OCI-LY1 (cell line): ENCODE measurements around the gene TRIM29.

Source experiments
- H2AFZ ChIP-seq: fragments of 200-600 bp; sonication (generic), shearing (Covaris generic); 2 replicates; pipeline ENCODE4 v1.6.0; 2014; ENCODE audit warnings: antibody characterized with exemption, mild to moderate bottlenecking, low read length
- H3F3A ChIP-seq: fragments of 200-600 bp; sonication (generic), shearing (Covaris generic); 2 replicates; pipeline ENCODE4 v1.6.0; 2014; ENCODE audit warnings: mild to moderate bottlenecking, antibody characterized with exemption, low read length, moderate library complexity; ENCODE audit not compliant: insufficient read depth
- H3K27ac ChIP-seq: fragments of 200-600 bp; sonication (generic); 2 replicates; pipeline ENCODE4 v1.5.1; 2014; ENCODE audit warnings: low read length, mixed run types, mild to moderate bottlenecking, low read depth; ENCODE audit not compliant: poor library complexity, severe bottlenecking
- H3K27me3 ChIP-seq: fragments of 200-600 bp; sonication (generic); 2 replicates; pipeline ENCODE4 v1.6.0; 2014; ENCODE audit warnings: antibody characterized with exemption, mild to moderate bottlenecking, low read length, moderate library complexity; ENCODE audit not compliant: insufficient read depth
- H3K36me3 ChIP-seq: fragments of 200-600 bp; sonication (generic); 2 replicates; pipeline ENCODE4 v1.6.1; 2014; ENCODE audit warnings: mild to moderate bottlenecking, antibody characterized with exemption, low read length, moderate library complexity, mixed read lengths; ENCODE audit not compliant: insufficient read depth
- H3K4me1 ChIP-seq: fragments of 200-600 bp; sonication (generic); 2 replicates; pipeline ENCODE4 v1.5.1; 2014; ENCODE audit warnings: mild to moderate bottlenecking, low read length, moderate library complexity; ENCODE audit not compliant: insufficient read depth, severe bottlenecking
- H3K4me2 ChIP-seq: fragments of 200-600 bp; sonication (generic), shearing (Covaris generic); 2 replicates; pipeline ENCODE4 v1.6.1; 2014; ENCODE audit warnings: low read length
- H3K4me3 ChIP-seq: fragments of 200-600 bp; sonication (generic); 2 replicates; pipeline ENCODE4 v1.5.1; 2014; ENCODE audit warnings: low read length, low read depth, mild to moderate bottlenecking, mixed read lengths; ENCODE audit not compliant: poor library complexity, severe bottlenecking
- H3K79me2 ChIP-seq: fragments of 200-600 bp; shearing (Covaris generic); 2 replicates; pipeline ENCODE4 v1.6.1; 2016; ENCODE audit warnings: mixed run types, low read length, mixed read lengths; ENCODE audit not compliant: insufficient read depth
- H3K9ac ChIP-seq: fragments of 200-600 bp; sonication (generic), shearing (Covaris generic); 2 replicates; pipeline ENCODE4 v1.6.1; 2014; ENCODE audit warnings: mild to moderate bottlenecking, low read length, mixed read lengths
- H3K9me2 ChIP-seq: fragments of 200-600 bp; sonication (generic), shearing (Covaris generic); 2 replicates; pipeline ENCODE4 v1.6.1; 2014; ENCODE audit warnings: low read depth, mild to moderate bottlenecking, low read length, mixed read lengths
- H3K9me3 ChIP-seq: fragments of 200-600 bp; shearing (Covaris generic); 2 replicates; pipeline ENCODE4 v1.6.1; 2014; ENCODE audit warnings: low read length, mixed read lengths
- H4K20me1 ChIP-seq: fragments of 200-600 bp; sonication (generic), shearing (Covaris generic); 2 replicates; pipeline ENCODE4 v1.6.0; 2016; ENCODE audit warnings: mild to moderate bottlenecking, low read length; ENCODE audit not compliant: insufficient read depth
- EZH2 ChIP-seq: fragments of 200-600 bp; sonication (generic), shearing (Covaris generic); IDR thresholded peaks from 2 replicates; pipeline ENCODE4 v1.8.0; 2017; ENCODE audit warnings: borderline replicate concordance, mixed run types, mild to moderate bottlenecking, antibody characterized with exemption, low read length, moderate library complexity, mixed read lengths
- TF ChIP-seq, protein P1 (sequence below): fragments of 200-600 bp; sonication (generic), shearing (Covaris generic); IDR thresholded peaks from 2 replicates; pipeline ENCODE4 v1.5.1; 2017; ENCODE audit warnings: mild to moderate bottlenecking, antibody characterized with exemption, low read length, moderate library complexity, mixed read lengths

TRIM29 gene

GRCh38 chr11:120178561-120179056 is 40.7 kb upstream of the TRIM29 start:
- Histone ChIP-seq H3K4me2 (no peak overlapping the region), H4K20me1 (no peaks in the 10 kb centered on the region), H3K36me3 (no peaks in the 10 kb centered on the region), H2AFZ (no peak overlapping the region), H3K27me3 (no peaks in the 10 kb centered on the region), H3K79me2 (no peaks in the 10 kb centered on the region), H3K27ac (no peak overlapping the region), H3K9ac (no peak overlapping the region), H3F3A (no peaks in the 10 kb centered on the region), H3K9me3 (no peaks in the 10 kb centered on the region), H3K9me2 (no peaks in the 10 kb centered on the region), H3K4me3 (no peak overlapping the region), H3K4me1 (no peaks in the 10 kb centered on the region)
- TF ChIP-seq, protein P1, sequence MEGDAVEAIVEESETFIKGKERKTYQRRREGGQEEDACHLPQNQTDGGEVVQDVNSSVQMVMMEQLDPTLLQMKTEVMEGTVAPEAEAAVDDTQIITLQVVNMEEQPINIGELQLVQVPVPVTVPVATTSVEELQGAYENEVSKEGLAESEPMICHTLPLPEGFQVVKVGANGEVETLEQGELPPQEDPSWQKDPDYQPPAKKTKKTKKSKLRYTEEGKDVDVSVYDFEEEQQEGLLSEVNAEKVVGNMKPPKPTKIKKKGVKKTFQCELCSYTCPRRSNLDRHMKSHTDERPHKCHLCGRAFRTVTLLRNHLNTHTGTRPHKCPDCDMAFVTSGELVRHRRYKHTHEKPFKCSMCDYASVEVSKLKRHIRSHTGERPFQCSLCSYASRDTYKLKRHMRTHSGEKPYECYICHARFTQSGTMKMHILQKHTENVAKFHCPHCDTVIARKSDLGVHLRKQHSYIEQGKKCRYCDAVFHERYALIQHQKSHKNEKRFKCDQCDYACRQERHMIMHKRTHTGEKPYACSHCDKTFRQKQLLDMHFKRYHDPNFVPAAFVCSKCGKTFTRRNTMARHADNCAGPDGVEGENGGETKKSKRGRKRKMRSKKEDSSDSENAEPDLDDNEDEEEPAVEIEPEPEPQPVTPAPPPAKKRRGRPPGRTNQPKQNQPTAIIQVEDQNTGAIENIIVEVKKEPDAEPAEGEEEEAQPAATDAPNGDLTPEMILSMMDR, result no peak
- no peak for TF ChIP-seq EZH2

DNA sequence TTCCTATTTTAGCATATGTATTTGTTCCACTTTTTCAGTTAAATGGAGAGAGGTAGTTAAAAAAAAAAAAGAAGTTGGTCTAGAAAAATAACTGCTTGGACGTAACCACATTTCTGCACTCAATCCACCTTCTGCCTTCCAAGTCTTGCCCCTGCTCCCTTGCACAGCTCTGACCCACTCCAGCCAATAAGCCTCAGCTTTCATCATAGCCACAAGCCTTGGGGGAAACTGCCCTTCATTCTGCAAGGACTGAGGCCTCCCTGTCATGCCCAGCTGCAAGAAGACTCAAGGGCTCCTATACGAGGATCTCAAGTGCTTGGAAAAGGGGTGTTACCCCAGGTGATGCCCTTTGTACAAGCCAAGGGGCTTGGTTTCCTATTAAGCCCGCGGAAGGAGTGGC is 37.0 kb upstream of the TRIM29 start:
- Histone ChIP-seq H3K9me2 (no peaks in the 10 kb centered on the region), H3K9ac (no peak overlapping the region), H3K4me2 (no peak overlapping the region), H4K20me1 (no peaks in the 10 kb centered on the region), H3F3A (no peaks in the 10 kb centered on the region), H3K9me3 (no peaks in the 10 kb centered on the region), H3K36me3 (no peaks in the 10 kb centered on the region), H3K27me3 (no peaks in the 10 kb centered on the region), H3K79me2 (no peaks in the 10 kb centered on the region), H2AFZ (no peak overlapping the region), H3K4me3 (no peak overlapping the region), H3K27ac (no peak overlapping the region), H3K4me1 (no peaks in the 10 kb centered on the region)
- no peak for TF ChIP-seq EZH2
- TF ChIP-seq, protein P1, result no peak

GRCh38 chr11:120173807-120174206 is 35.9 kb upstream of the TRIM29 start:
- Histone ChIP-seq H2AFZ (no peak overlapping the region), H3F3A (no peaks in the 10 kb centered on the region), H3K27me3 (no peaks in the 10 kb centered on the region), H4K20me1 (no peaks in the 10 kb centered on the region), H3K9ac (no peak overlapping the region), H3K27ac (no peak overlapping the region), H3K4me3 (no peak overlapping the region), H3K4me2 (no peak overlapping the region), H3K9me2 (no peaks in the 10 kb centered on the region), H3K9me3 (no peaks in the 10 kb centered on the region), H3K36me3 (no peaks in the 10 kb centered on the region), H3K4me1 (no peaks in the 10 kb centered on the region), H3K79me2 (no peaks in the 10 kb centered on the region)
- no peak for TF ChIP-seq EZH2
- TF ChIP-seq, protein P1, result no peak
